ENCODE data around the gene YPEL2.
A peak's percentile ranks its signal among the peaks of the same experiment; 100 is the strongest.

Gene YPEL2

DNA sequence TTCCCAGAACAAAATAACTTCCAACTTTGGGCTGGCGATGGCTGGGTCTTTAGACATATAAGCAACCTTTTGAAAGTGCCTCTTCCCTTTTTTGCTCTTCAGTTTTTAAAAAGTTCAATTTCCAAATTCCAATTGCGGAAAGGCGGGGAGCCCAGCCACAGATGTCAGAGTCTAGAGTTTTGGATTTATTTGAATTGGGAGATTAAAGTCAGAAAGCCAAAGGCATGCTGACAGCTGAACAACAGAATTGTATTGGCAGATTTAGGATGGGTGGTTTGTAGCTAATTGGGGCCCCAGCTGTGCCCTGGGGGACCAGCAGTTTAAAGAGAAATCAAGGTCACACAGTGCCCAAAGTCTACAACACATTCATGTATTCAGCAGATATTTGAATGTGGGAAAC, 10.5 kb downstream of the YPEL2 start:
- Histone ChIP-seq H3K4me1 (peaks cover 0 to 99% (median 77%) of the 10 kb centered on the region in 4 donors), H3K4me3 (no peak overlapping the region)

GRCh38 chr17:59342681-59343131, 11.3 kb downstream of the YPEL2 start:
- Histone ChIP-seq H3K4me3 (no peak overlapping the region), H3K36me3 (no peaks in the 10 kb centered on the region), H3K9me3 (no peaks in the 10 kb centered on the region), H3K4me1 (peaks cover 0 to 100% (median 78%) of the 10 kb centered on the region in 4 donors), H3K27me3 (no peaks in the 10 kb centered on the region), H3K27ac (peak overlapping the region in 1 of 2 donors; percentile 7)
- intact Hi-C loops (cut with DNase I; ENCODE audit: low total_unique reads) = no loop called here
- no peak for DNase-seq
- no peak for TF ChIP-seq CTCF (IDR thresholded peaks at IDR 0.05)

More for the DNA sequence above, 10.5 kb downstream of the YPEL2 start:
- intact Hi-C loops (cut with DNase I; ENCODE audit: low total_unique reads) = no loop called here
- Histone ChIP-seq H3K27me3 (no peaks in the 10 kb centered on the region), H3K36me3 (no peaks in the 10 kb centered on the region), H3K27ac (no peak overlapping the region), H3K9me3 (no peaks in the 10 kb centered on the region)
- no peak for TF ChIP-seq CTCF (IDR thresholded peaks at IDR 0.05)
- DNase-seq = no peak

DNA sequence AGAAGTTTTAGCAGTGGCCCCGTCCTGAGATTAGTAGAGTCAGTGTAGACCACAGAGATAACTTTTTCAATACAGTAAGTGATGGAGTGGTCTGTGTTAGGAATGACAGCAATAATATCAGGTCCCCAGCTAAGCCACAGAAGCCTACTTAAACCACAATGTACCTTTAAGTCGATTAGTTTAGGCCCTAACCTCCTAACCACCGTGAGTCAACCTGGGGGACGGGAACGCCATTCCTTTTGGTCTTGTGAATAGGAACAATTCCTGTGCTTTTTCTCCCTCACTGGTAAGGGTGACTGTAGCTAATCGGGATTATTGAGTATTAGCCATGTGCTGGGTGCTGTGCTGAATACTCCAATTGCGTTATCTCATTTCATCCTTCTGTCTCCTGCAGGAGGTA, 14.0 kb downstream of the YPEL2 start:
- Histone ChIP-seq H3K4me1 (peaks cover 0 to 100% (median 82%) of the 10 kb centered on the region in 4 donors), H3K9me3 (no peaks in the 10 kb centered on the region), H3K27ac (peak overlapping the region in 1 of 2 donors; percentile 44), H3K27me3 (no peaks in the 10 kb centered on the region), H3K4me3 (no peak overlapping the region), H3K36me3 (no peaks in the 10 kb centered on the region)
- no peak for TF ChIP-seq CTCF (IDR thresholded peaks at IDR 0.05)
- DNase-seq = no peak
- intact Hi-C loops (cut with DNase I; ENCODE audit: low total_unique reads) = no loop called here

DNA sequence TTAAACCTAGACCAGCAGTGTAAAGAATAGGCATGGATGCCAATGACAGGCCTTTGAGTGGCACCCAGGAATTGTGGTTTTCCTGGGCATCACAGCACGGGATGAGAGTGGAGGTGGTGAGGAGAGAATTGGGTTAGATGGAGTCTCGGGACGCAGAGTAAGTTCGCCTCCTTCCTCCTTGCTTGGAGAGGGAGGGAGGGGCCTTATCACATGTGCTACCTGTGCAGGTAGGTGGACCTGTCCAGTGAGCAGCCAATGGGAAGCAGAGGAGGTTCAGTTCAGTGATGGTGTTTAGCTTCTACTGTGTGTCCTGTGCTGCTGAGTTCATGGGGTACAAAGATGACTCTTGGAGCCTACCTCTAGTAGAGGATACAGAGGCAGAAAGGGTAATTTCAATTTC, 14.9 kb downstream of the YPEL2 start:
- Histone ChIP-seq H3K9me3 (no peaks in the 10 kb centered on the region), H3K4me3 (no peak overlapping the region), H3K27ac (peak overlapping the region in 1 of 2 donors; percentile 44), H3K4me1 (peaks cover 0 to 100% (median 85%) of the 10 kb centered on the region in 4 donors), H3K36me3 (no peaks in the 10 kb centered on the region), H3K27me3 (no peaks in the 10 kb centered on the region)
- intact Hi-C loops (cut with DNase I; ENCODE audit: low total_unique reads) = no loop called here
- TF ChIP-seq CTCF (IDR thresholded peaks at IDR 0.05) = no peak
- DNase-seq = no peak

- H3K4me1 ChIP-seq = peaks cover 0 to 100% (median 84%) of the 10 kb centered on the region in 4 donors
- intact Hi-C loops (cut with DNase I; ENCODE audit: low total_unique reads) = no loop called here
- no peak overlapping the region for H3K4me3 ChIP-seq
- H3K27ac ChIP-seq = peak overlapping the region; percentile 64 to 70
- no peaks in the 10 kb centered on the region for H3K36me3 ChIP-seq
- H3K27me3 ChIP-seq = no peaks in the 10 kb centered on the region
- no peak for DNase-seq
- TF ChIP-seq CTCF (IDR thresholded peaks at IDR 0.05) = no peak
- no peaks in the 10 kb centered on the region for H3K9me3 ChIP-seq
Measured at GRCh38 chr17:59346876-59347407, 15.5 kb downstream of the YPEL2 start.

All from tibial artery (tissue), 4 donors.